VCaP (cell line): ENCODE data around the gene DGKG.

Experiments used
- H3K27ac ChIP-seq: fragments of 450-650 bp; 2 replicates; pipeline ENCODE4 v1.5.1; 2017
- TF ChIP-seq, protein P1 (sequence below): fragments of 450-650 bp; conservative IDR thresholded peaks from 2 replicates; pipeline ENCODE4 v1.5.1; 2017; ENCODE audit warnings: mild to moderate bottlenecking, moderate library complexity

Gene DGKG

DNA sequence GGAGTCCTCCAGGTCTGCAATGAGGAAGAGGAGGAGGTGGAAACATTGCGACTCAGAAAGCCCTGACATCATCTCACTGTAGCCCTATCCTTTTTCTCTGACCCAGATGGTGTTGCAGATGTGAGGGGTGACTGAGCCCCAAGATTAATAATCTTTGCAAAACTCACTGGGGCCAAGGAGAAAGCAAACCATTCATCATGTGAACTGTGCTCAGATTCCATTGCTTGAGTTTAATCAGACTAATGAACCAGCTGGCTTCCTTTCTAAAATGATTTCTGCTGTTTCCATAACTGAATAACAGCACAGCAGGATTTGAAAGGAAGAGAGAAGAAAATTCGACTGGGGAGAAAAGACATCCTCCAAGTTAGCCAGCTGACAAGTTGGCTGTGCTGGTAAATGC, 13.4 kb upstream of the DGKG start:
- TF ChIP-seq, protein P1, sequence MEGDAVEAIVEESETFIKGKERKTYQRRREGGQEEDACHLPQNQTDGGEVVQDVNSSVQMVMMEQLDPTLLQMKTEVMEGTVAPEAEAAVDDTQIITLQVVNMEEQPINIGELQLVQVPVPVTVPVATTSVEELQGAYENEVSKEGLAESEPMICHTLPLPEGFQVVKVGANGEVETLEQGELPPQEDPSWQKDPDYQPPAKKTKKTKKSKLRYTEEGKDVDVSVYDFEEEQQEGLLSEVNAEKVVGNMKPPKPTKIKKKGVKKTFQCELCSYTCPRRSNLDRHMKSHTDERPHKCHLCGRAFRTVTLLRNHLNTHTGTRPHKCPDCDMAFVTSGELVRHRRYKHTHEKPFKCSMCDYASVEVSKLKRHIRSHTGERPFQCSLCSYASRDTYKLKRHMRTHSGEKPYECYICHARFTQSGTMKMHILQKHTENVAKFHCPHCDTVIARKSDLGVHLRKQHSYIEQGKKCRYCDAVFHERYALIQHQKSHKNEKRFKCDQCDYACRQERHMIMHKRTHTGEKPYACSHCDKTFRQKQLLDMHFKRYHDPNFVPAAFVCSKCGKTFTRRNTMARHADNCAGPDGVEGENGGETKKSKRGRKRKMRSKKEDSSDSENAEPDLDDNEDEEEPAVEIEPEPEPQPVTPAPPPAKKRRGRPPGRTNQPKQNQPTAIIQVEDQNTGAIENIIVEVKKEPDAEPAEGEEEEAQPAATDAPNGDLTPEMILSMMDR: no peak
- H3K27ac ChIP-seq: no peak overlapping the region

DNA sequence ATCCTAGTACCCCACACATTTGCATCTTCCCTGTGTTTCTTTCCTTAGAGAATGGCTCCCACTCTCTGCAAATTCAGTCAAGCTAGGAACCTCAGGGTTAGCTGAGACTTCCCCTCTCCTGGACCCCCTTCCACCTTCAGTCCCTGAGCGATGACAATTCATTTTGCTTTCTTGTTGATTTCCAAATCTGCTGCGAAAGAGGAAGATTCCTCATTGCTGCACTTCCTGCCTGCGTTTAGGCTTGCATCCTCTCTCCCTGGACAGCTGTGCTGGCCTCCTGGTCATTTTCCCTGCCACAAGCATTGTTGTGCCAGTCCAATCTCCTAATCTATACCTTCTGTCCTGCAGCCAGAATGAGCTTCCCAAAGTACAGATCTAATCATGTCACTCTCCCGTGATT, 12.3 kb upstream of the DGKG start:
- TF ChIP-seq, protein P1: no peak

DNA sequence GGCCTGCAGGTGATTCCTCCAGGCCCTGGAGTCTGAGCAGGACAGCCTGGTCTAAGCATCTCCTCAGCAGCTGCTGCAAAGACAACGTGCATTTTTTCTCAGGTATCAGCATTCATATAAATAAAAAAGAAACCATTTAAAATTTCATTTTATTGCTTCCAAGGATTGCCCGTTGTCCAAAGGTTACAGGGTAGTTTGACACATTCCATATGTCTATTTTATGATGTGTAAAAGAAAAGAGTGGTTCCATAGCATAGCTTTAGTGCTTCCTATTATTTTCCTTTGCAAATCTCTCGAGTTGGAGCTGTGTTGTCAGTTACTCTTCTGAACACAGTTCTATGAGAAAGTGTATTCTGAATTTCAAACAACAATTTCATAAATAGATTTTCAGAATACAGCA, 7.2 kb upstream of the DGKG start:
- TF ChIP-seq, protein P1: no peak
- H3K27ac ChIP-seq: no peak overlapping the region

More for the DNA sequence above, 12.3 kb upstream of the DGKG start:
- no peak overlapping the region for H3K27ac ChIP-seq

DNA sequence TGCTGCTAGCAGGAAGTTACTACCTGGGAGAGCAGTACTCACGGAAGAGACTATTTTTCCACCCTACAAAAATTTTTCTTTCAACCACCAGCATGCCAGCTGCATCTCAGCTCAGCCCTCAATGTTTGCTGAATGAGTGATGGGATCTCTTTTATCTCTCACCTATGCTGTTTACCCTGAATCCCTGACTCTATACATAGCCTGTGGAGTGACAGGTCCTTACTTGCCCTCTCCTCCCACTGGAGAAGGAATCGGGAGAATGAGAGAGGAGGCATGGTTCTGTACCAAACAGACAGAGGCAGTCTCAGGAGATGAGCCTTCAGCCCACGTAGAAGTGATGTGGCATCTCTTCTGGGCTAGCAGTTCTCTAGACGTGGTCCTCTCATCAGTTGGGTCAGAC, 6.7 kb upstream of the DGKG start:
- TF ChIP-seq, protein P1: no peak
- H3K27ac ChIP-seq: no peak overlapping the region

DNA sequence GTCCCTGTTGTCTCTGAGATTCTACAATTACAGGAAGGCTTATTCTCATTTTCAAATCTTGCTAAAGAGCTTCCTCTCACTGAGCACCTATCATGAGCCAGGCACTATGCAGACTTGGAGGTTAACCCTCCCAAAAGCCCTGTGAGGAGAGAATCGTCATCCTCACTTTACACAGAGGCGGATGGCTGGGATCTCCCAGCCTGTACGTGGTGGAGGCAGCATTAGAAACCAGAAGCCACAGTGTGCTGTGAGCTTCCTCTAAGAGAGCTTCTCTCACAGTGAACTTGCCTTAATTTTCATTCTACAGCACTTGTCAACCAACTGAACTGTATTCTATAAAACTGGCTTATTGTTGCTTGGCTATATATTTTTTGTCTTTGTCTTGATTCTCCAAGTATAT, 6.1 kb upstream of the DGKG start:
- no peak overlapping the region for H3K27ac ChIP-seq
- TF ChIP-seq, protein P1: no peak

DNA sequence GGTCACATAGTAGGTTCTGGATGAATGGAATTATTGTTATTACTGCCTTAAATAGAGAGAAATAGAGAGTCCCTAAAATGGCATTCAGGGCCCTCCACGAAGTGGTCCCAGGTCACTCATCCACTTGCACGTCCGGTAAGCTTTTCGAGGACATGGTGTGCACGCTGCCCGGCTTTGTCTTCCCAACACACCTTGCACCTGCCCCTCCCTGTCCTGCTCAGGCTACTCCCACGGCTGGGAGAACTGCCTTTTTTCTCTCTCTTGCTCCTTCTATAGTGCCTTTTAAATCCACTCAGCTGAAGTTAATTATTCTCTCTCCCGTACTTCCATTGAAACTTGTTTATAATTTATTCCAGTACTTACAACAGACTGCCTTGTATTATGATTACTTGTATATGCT, 5.6 kb upstream of the DGKG start:
- TF ChIP-seq, protein P1: no peak
- no peak overlapping the region for H3K27ac ChIP-seq

DNA sequence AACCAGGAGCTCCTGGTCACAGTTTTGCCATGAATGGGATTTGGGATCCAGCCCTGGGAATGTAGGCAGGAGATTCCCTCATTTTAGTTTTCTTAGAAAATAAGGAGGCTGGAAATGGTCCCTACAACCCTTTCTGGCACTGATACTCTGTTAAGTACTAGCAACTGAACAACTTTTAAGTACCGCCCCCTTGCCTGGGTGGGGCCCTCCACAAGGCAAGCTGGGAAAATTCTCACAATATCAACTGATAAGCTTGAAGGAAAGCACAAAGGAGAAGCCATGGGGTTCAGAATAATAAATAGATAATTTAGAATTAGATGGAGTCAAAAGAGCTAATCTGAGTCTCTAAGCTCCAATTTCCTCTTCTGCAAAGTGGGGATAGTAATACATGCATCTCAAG, 4.2 kb upstream of the DGKG start:
- TF ChIP-seq, protein P1: no peak
- no peak overlapping the region for H3K27ac ChIP-seq
